HepG2 (cell line): ENCODE measurements around the gene FRMD5. TPM values are rescaled to one million over a fixed set of nuclear protein-coding genes. Genes with fewer than 3 reads are reported as not detected.

ENCODE experiments used
- ATAC-seq: fragments of 200-7000 bp; cut with Tn5 transposase; 3 replicates; pipeline ENCODE4 v1.9.1; 2020; ENCODE audit warnings: mild to moderate bottlenecking, moderate library complexity
- BruUV-seq: library from RNA; stranded (reverse); fragments of 400-500 nt; replicated peaks from 2 replicates; lab custom pipeline; 2021; lab: Mats Ljungman, UMichigan
- CTCF ChIA-PET: fragments of 300-600 bp; formaldehyde crosslinking; extraction: SDS; loops from one replicate; lab custom pipeline; 2021; ENCODE audit warnings: low total read pairs, inconsistent platforms, low intra/inter-chr PET ratio; lab: Yijun Ruan, JAX
- POLR2A ChIA-PET: fragments of 350-600 bp; sonication (Branson Sonifier 250); formaldehyde crosslinking; loops from one replicate; lab custom pipeline; 2020; ENCODE audit warnings: antibody characterized with exemption, inconsistent platforms; lab: Yijun Ruan, JAX
- DNase-seq: peaks from one replicate; pipeline ENCODE4 v3.0.0-alpha.2; 2015; ENCODE audit warnings: low spot score
- FAIRE-seq: peaks from 3 replicates; lab custom pipeline; 2011; peaks lifted over from hg19 to GRCh38; lab: Jason Lieb, UNC
- H2AFZ ChIP-seq: one replicate; pipeline ENCODE4 v1.6.1; 2011; ENCODE audit warnings: low read length, inconsistent platforms
- H3K27ac ChIP-seq: fragments of 300-600 bp; 3 replicates; pipeline ENCODE4 v1.8.0; 2011; ENCODE audit warnings: mixed run types, mild to moderate bottlenecking, mixed read lengths, low read length, inconsistent platforms; ENCODE audit not compliant: insufficient read depth; ENCODE audit errors: extremely low read length
- H3K27me3 ChIP-seq, 2 experiments: fragments of 200-600 bp in 1 of 2; 2 replicates in 1 of 2; 3 replicates in 1 of 2; pipeline versions ENCODE4 v1.6.0 to v1.8.0; 2011; ENCODE audit warnings: low read length in 2 of 2, mild to moderate bottlenecking in 2 of 2, moderate library complexity in 2 of 2, inconsistent platforms in 1 of 2; ENCODE audit not compliant: insufficient read depth in 2 of 2, control insufficient read depth in 1 of 2
- H3K36me3 ChIP-seq, 2 experiments: fragments of 200-600 bp in 1 of 2; replicated peaks in 1 of 2; 2 replicates in 1 of 2; 3 replicates in 1 of 2; pipeline versions ENCODE4 v1.5.1 to v1.8.0; 2011; ENCODE audit warnings: low read length in 2 of 2, inconsistent platforms in 1 of 2; ENCODE audit not compliant: insufficient read depth in 2 of 2, control insufficient read depth in 1 of 2
- H3K4me1 ChIP-seq: 2 replicates; pipeline ENCODE4 v1.5.1; 2012; ENCODE audit warnings: low read length, inconsistent platforms; ENCODE audit not compliant: insufficient read depth
- H3K4me2 ChIP-seq: 2 replicates; pipeline ENCODE4 v1.6.0; 2011; ENCODE audit warnings: low read depth, low read length, inconsistent platforms
- H3K4me3 ChIP-seq, 3 experiments: fragments of 200-600 bp in 1 of 3; sonication (generic), shearing (Covaris generic) in 1 of 3; replicated peaks in 1 of 3; 2 replicates each; pipeline ENCODE4 v1.5.1; 2011 to 2016; ENCODE audit warnings: low read length in 3 of 3, inconsistent platforms in 2 of 3, low read depth in 2 of 3, mild to moderate bottlenecking in 2 of 3, control low read depth in 1 of 3, mixed read lengths in 1 of 3; ENCODE audit not compliant: insufficient read depth in 1 of 3
- H3K79me2 ChIP-seq: one replicate; pipeline ENCODE4 v1.6.1; 2011; ENCODE audit warnings: low read length, inconsistent platforms; ENCODE audit not compliant: insufficient read depth
- H3K9ac ChIP-seq: 2 replicates; pipeline ENCODE4 v1.6.0; 2011; ENCODE audit warnings: mild to moderate bottlenecking, low read depth, low read length, inconsistent platforms; ENCODE audit not compliant: insufficient read depth
- H3K9me3 ChIP-seq: 2 replicates; pipeline ENCODE4 v1.5.1; 2012; ENCODE audit warnings: mild to moderate bottlenecking, low read length
- H4K20me1 ChIP-seq: 2 replicates; pipeline ENCODE4 v1.6.0; 2011; ENCODE audit warnings: inconsistent platforms, mild to moderate bottlenecking, low read length, moderate library complexity; ENCODE audit not compliant: insufficient read depth
- BCL6 ChIP-seq: IDR thresholded peaks from 2 replicates; pipeline ENCODE4 v1.6.1; 2016; ENCODE audit warnings: missing genetic modification reagents, missing compliant biosample characterization
- CENPX ChIP-seq: sonication (generic); formaldehyde crosslinking; IDR thresholded peaks from 2 replicates; pipeline ENCODE4 v1.9.0; 2021; ENCODE audit warnings: mild to moderate bottlenecking, missing genetic modification reagents, moderate library complexity
- FOSL2 ChIP-seq: sonication (generic); formaldehyde crosslinking; IDR thresholded peaks from 2 replicates; pipeline ENCODE4 v1.4.0; 2020; ENCODE audit warnings: missing genetic modification reagents
- FOXA1 ChIP-seq, 2 experiments: fragments of 450-650 bp in 1 of 2; sonication (generic) in 1 of 2; formaldehyde crosslinking in 1 of 2; IDR thresholded peaks; 2 replicates each; pipeline versions ENCODE4 v1.4.0 to v1.6.1; 2016 to 2020; ENCODE audit warnings: missing genetic modification reagents in 1 of 2
- HNRNPUL1 ChIP-seq: fragments of 200-400 bp; formaldehyde crosslinking; IDR thresholded peaks from 2 replicates; pipeline ENCODE4 v1.6.1; 2017; ENCODE audit warnings: low read depth, mild to moderate bottlenecking, low read length, moderate library complexity
- IRF2 ChIP-seq: IDR thresholded peaks from 2 replicates; pipeline ENCODE4 v1.6.1; 2018; ENCODE audit warnings: missing genetic modification reagents, missing compliant biosample characterization
- ISL2 ChIP-seq: sonication (generic); formaldehyde crosslinking; IDR thresholded peaks from 2 replicates; pipeline ENCODE4 v1.5.0; 2020; ENCODE audit warnings: missing genetic modification reagents
- NFIC ChIP-seq: IDR thresholded peaks from 2 replicates; pipeline ENCODE4 v1.6.1; 2012; ENCODE audit warnings: mild to moderate bottlenecking, low read length, inconsistent platforms
- SIX4 ChIP-seq: sonication (generic); formaldehyde crosslinking; IDR thresholded peaks from 2 replicates; pipeline ENCODE4 v1.4.0; 2020; ENCODE audit warnings: missing genetic modification reagents
- SMARCE1 ChIP-seq: fragments of 450-650 bp; IDR thresholded peaks from 2 replicates; pipeline ENCODE4 v1.6.1; 2017; ENCODE audit warnings: borderline replicate concordance
- SRF ChIP-seq: IDR thresholded peaks from 2 replicates; pipeline ENCODE4 v1.6.1; 2011; ENCODE audit warnings: mild to moderate bottlenecking, low read depth, low read length, moderate library complexity
- TARDBP ChIP-seq: sonication (generic); formaldehyde crosslinking; IDR thresholded peaks from 2 replicates; pipeline ENCODE4 v1.8.0; 2022; ENCODE audit warnings: mild to moderate bottlenecking, missing genetic modification reagents
- ZFP37 ChIP-seq: sonication (generic); formaldehyde crosslinking; IDR thresholded peaks from 2 replicates; pipeline ENCODE4 v1.4.0; 2020; ENCODE audit warnings: missing genetic modification reagents, borderline replicate concordance
- ZFX ChIP-seq: sonication (generic); formaldehyde crosslinking; IDR thresholded peaks from 2 replicates; pipeline ENCODE4 v1.4.0; 2020; ENCODE audit warnings: mild to moderate bottlenecking, low read depth, missing genetic modification reagents, moderate library complexity
- ZNF329 ChIP-seq: sonication (generic); formaldehyde crosslinking; IDR thresholded peaks from 2 replicates; pipeline ENCODE4 v1.9.0; 2021; ENCODE audit warnings: low read depth, mild to moderate bottlenecking, missing genetic modification reagents
- ZNF746 ChIP-seq: sonication (generic); formaldehyde crosslinking; IDR thresholded peaks from 2 replicates; pipeline ENCODE4 v1.8.0; 2022; ENCODE audit warnings: mild to moderate bottlenecking, missing genetic modification reagents
- ZNF878 ChIP-seq: sonication (generic); formaldehyde crosslinking; IDR thresholded peaks from 2 replicates; pipeline ENCODE4 v1.8.1; 2023; ENCODE audit warnings: mild to moderate bottlenecking, missing genetic modification reagents, moderate library complexity
- ZSCAN25 ChIP-seq: sonication (generic); formaldehyde crosslinking; IDR thresholded peaks from 2 replicates; pipeline ENCODE4 v1.8.0; 2022; ENCODE audit warnings: mild to moderate bottlenecking, missing genetic modification reagents
- WGBS: methylation state at CpG from one replicate; pipeline ENCODE4 v1.1.6; 2017; ENCODE audit warnings: low lambda C conversion rate; 5-methylcytosine and 5-hydroxymethylcytosine counted together
- in situ Hi-C: cut with HindIII; loops from 2 replicates; pipeline ENCODE4 v1.10.0; 2017; ENCODE audit warnings: low pct_unique_long_range_greater_than_20kb; ENCODE audit not compliant: extremely low pct_ligation_motif_present
- intact Hi-C: fragments of 100-400 bp; cut with micrococcal nuclease; formaldehyde crosslinking; loops from one replicate; pipeline ENCODE4 v1.10.0; 2022; ENCODE audit not compliant: unreplicated experiment
- polyA plus RNA-seq, 8 experiments: library from polyadenylated mRNA; depleted of rRNA in 3 of 8; stranded (reverse) in 7 of 8; unstranded in 1 of 8; fragments of >200 nt; fragmentation: Illumina TruSeq in 4 of 8; extraction: Trizol in 4 of 8; gene quantifications; 2 replicates each; pipeline versions ENCODE4 v1.2.1 to v1.2.3, GENCODE V29; 2011 to 2016; ENCODE audit warnings: low read depth in 4 of 8, missing spikeins in 1 of 8, mixed read lengths in 1 of 8; ENCODE audit not compliant: insufficient read depth in 1 of 8
- total RNA-seq, 5 experiments: library from RNA; depleted of rRNA; stranded (reverse); fragments of >200 nt; fragmentation: Illumina TruSeq; extraction: Trizol; gene quantifications; 2 replicates each; pipeline ENCODE4 v1.2.3, GENCODE V29; 2016; ENCODE audit warnings: low read depth in 1 of 5
- TF ChIP-seq, protein P1 (sequence below): IDR thresholded peaks from 2 replicates; pipeline ENCODE4 v1.6.1; 2016; ENCODE audit warnings: missing genetic modification reagents, missing compliant biosample characterization

Gene FRMD5
- total and polyA plus RNA-seq, 2 of the 13 experiments (the other 11 are each of a cell fraction or from before 2014, with no cell fraction given), result 0.93 to 1.5 TPM

GRCh38 chr15:43953402-43953801, 241.7 kb downstream of the FRMD5 start:
- 12% methylated on average over 1 of the region's 1 CpG for WGBS
- no peak overlapping the region for H3K27ac ChIP-seq
- ChIA-PET CTCF (no interaction called here), POLR2A (no interaction called here)
- no peaks in the 10 kb centered on the region for H3K9me3 ChIP-seq
- no peak overlapping the region for H2AFZ ChIP-seq
- no peaks in the 10 kb centered on the region for H3K27me3 ChIP-seq
- no peaks in the 10 kb centered on the region for H3K36me3 ChIP-seq
- ATAC-seq, result no peak
- H4K20me1 ChIP-seq, result no peaks in the 10 kb centered on the region
- H3K9ac ChIP-seq, result no peak overlapping the region
- in situ Hi-C loops (no loop called here), intact Hi-C loops (no loop called here)
- TF ChIP-seq TARDBP (CRISPR knock-in tag), result no peak
- TF ChIP-seq SIX4 (CRISPR knock-in tag), result no peak
- no peak for TF ChIP-seq ZFX (CRISPR knock-in tag)
- TF ChIP-seq ZNF329 (CRISPR knock-in tag), result no peak
- no peak for TF ChIP-seq FOSL2 (CRISPR knock-in tag)
- no peak for TF ChIP-seq ZNF746 (CRISPR knock-in tag)
- TF ChIP-seq CENPX (CRISPR knock-in tag), result no peak
- no peak for TF ChIP-seq IRF2 (CRISPR knock-in tag)
- TF ChIP-seq ZNF878, result no peak
- no peak for TF ChIP-seq ISL2 (CRISPR knock-in tag)
- no peak for TF ChIP-seq BCL6 (CRISPR knock-in tag)
- TF ChIP-seq ZSCAN25, result no peak
- TF ChIP-seq, protein P1, sequence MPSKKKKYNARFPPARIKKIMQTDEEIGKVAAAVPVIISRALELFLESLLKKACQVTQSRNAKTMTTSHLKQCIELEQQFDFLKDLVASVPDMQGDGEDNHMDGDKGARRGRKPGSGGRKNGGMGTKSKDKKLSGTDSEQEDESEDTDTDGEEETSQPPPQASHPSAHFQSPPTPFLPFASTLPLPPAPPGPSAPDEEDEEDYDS (CRISPR knock-in tag), result no peak
- TF ChIP-seq NFIC, result no peak
- no peak for TF ChIP-seq HNRNPUL1
- no peak for TF ChIP-seq ZFP37 (CRISPR knock-in tag)
- no peak for TF ChIP-seq SRF
- no peak for TF ChIP-seq SMARCE1
- no peak for TF ChIP-seq FOXA1 (IDR thresholded peaks at IDR 0.05)
- TF ChIP-seq FOXA1 (CRISPR knock-in tag; IDR thresholded peaks at IDR 0.05), result no peak
- no TSS peak for BruUV-seq
- DNase-seq, result no peak
- H3K4me2 ChIP-seq, result no peak overlapping the region
- no peaks in the 10 kb centered on the region for H3K4me1 ChIP-seq
- H3K4me3 ChIP-seq, result no peak overlapping the region
- FAIRE-seq, result no peak
- no peaks in the 10 kb centered on the region for H3K79me2 ChIP-seq
